Fibroblast of villous mesenchyme (primary cell): ENCODE results near the gene LAMB2. TPM values are rescaled to one million over a fixed set of nuclear protein-coding genes. Genes with fewer than 3 reads are reported as not detected.

Source experiments
- DNase-seq: peaks from one replicate; pipeline ENCODE4 v3.0.0-alpha.2; 2010; ENCODE audit warnings: low read depth
- H3K4me3 ChIP-seq: 2 replicates; pipeline ENCODE4 v1.5.1; 2011; ENCODE audit warnings: low read depth, mild to moderate bottlenecking, low read length
- CTCF ChIP-seq: IDR thresholded peaks from 2 replicates; pipeline ENCODE4 v1.5.1; 2012; ENCODE audit warnings: low read depth, mild to moderate bottlenecking, low read length; ENCODE audit not compliant: insufficient read depth
- total RNA-seq: library from RNA; depleted of rRNA; stranded (reverse); fragments of >200 nt; gene quantifications from 2 replicates; pipeline ENCODE4 v1.2.3, GENCODE V29; 2012

Gene LAMB2
- total RNA-seq, 1 donor, result 369 TPM

- TF ChIP-seq CTCF, result no peak
- peak overlapping the region; percentile 94 for H3K4me3 ChIP-seq
- no peak for DNase-seq
These were observed 13.4 kb downstream of the LAMB2 start for GRCh38 chr3:49119439-49119838.

- TF ChIP-seq CTCF, result no peak
- H3K4me3 ChIP-seq, result peak overlapping the region; percentile 94
- no peak for DNase-seq
These were observed 13.8 kb downstream of the LAMB2 start for GRCh38 chr3:49119036-49119435.

- DNase-seq, result no peak
- no peak for TF ChIP-seq CTCF
- no peak overlapping the region for H3K4me3 ChIP-seq
These were observed 20.6 kb downstream of the LAMB2 start for GRCh38 chr3:49112262-49112661.

GRCh38 chr3:49111347-49111746, 21.5 kb downstream of the LAMB2 start:
- DNase-seq, result no peak
- no peak for TF ChIP-seq CTCF
- H3K4me3 ChIP-seq, result no peak overlapping the region

- no peak for DNase-seq
- H3K4me3 ChIP-seq, result no peak overlapping the region
- TF ChIP-seq CTCF, result no peak
These were observed 22.1 kb downstream of the LAMB2 start for GRCh38 chr3:49110780-49111179.

GRCh38 chr3:49108346-49108745, 24.5 kb downstream of the LAMB2 start:
- no peak for DNase-seq
- TF ChIP-seq CTCF, result no peak
- H3K4me3 ChIP-seq, result no peak overlapping the region
